ENCODE data around the gene SSH2. TPM values are rescaled to one million over a fixed set of nuclear protein-coding genes. Genes with fewer than 3 reads are reported as not detected.

SSH2 gene
- total and polyA plus RNA-seq, 9 of the 15 experiments (the other 6 are each of a cell fraction or from before 2014, with no cell fraction given), result 3.9 to 16.1 (median 10.2) TPM

DNA sequence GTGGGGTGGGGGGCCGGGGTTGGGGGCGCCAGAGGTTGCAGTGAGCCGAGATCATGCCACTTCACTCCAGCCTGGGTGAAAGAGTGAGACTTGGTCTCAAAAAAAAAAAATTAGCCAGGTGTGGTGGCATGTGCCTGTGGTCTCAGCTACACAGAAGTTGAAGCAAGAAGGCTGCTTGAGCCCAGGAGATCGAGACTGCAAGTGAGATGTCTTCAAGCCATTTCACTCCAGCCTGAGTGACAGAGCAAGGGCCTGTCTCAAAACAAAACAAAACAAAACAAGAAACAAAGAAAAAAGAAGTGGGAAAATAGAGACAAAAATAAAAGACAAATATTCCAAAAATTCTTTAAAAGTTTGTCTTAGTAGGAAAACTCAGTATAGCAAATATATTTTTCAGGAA, 172.2 kb downstream of the SSH2 start (continued):
- TF ChIP-seq, protein P1, sequence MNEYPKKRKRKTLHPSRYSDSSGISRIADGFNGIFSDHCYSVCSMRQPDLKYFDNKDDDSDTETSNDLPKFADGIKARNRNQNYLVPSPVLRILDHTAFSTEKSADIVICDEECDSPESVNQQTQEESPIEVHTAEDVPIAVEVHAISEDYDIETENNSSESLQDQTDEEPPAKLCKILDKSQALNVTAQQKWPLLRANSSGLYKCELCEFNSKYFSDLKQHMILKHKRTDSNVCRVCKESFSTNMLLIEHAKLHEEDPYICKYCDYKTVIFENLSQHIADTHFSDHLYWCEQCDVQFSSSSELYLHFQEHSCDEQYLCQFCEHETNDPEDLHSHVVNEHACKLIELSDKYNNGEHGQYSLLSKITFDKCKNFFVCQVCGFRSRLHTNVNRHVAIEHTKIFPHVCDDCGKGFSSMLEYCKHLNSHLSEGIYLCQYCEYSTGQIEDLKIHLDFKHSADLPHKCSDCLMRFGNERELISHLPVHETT (CRISPR knock-in tag; conservative IDR thresholded peaks at IDR 0.05 in 1 of 2, IDR thresholded peaks at IDR 0.05 in 1 of 2), result no peak

DNA sequence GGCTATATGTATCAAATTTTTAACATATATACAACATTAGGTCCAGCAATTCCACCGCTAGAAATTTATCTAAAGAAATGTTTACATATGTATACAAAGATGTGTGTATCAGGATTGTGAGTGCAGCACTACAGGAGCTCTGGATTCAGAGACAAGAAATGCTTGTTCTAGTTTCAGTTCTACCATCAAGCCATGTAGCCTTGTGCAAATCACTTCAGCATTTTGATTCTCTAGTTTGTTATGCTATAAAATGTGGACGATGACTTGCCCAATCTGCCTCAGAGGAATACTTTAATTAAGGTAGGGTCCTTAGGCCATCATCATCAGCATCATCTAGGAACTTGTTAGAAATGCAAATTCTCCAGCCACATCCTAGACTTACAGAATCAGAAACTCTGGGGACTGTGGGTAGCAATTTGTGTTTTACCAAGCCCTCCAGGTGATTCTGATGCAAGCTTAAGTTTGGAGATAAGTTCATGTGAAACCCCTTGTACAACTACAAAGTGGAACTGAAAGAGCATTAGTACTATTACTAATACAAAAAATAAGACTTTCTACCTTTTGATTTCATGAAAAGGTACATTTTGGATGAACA, 176.1 kb downstream of the SSH2 start:
- Histone ChIP-seq H3K9me1 (ENCODE audit: control insufficient read depth, insufficient read depth, low read length) (no peaks in the 10 kb centered on the region), H4K20me1 (replicated peaks; ENCODE audit: control insufficient read depth, insufficient read depth, low read length) (no peaks in the 10 kb centered on the region), H3K36me3 (ENCODE audit: control insufficient read depth, insufficient read depth, low read length) (no peaks in the 10 kb centered on the region), H3K4me1 (replicated peaks in 1 of 2; ENCODE audit: control insufficient read depth in 2 of 2, insufficient read depth in 2 of 2, low read length in 2 of 2) (no peaks in the 10 kb centered on the region), H3K27ac (ENCODE audit: extremely low read depth, low read depth, low read length) (no peak overlapping the region), H3K9ac (ENCODE audit: insufficient read depth in 1 of 2, low read depth in 2 of 2, low read length in 2 of 2) (no peak overlapping the region), H2AFZ (ENCODE audit: low read depth, low read length) (no peak overlapping the region), H3K4me3 (no peak overlapping the region), H3K4me2 (ENCODE audit: insufficient read depth, low read length) (no peak overlapping the region), H3K9me3 (replicated peaks; ENCODE audit: control insufficient read depth, insufficient read depth, low read depth, low read length) (no peaks in the 10 kb centered on the region), H3K79me2 (ENCODE audit: control insufficient read depth, insufficient read depth, low read length) (no peaks in the 10 kb centered on the region), H3K27me3 (ENCODE audit: control insufficient read depth in 2 of 2, insufficient read depth in 2 of 2, low read length in 2 of 2) (no peaks in the 10 kb centered on the region)
- 40% methylated on average over 2 of the region's 2 CpGs for WGBS (ENCODE audit: insufficient coverage, low coverage, missing lambda C conversion rate)
- FAIRE-seq (no peak), DNase-seq (ENCODE audit: extremely low read depth in 1 of 4, low spot score in 3 of 4) (no peak), ATAC-seq (no peak)
- BruUV-seq (replicated peaks), result no TSS peak
- ChIA-PET POLR2A (interaction anchor here (0.6 to 0.9 kb wide), 2 partner anchors 8 to 14 kb away, joined by 3 to 4 read pairs; no protein-coding TSS in a partner anchor), CTCF (ENCODE audit: low intra/inter-chr PET ratio) (no interaction called here)
- intact Hi-C loops (cut with micrococcal nuclease) (no loop called here), in situ Hi-C loops (cut with MboI) (no loop called here)
- TF ChIP-seq ARNT (IDR thresholded peaks at IDR 0.05) (no peak), RUNX1 (IDR thresholded peaks at IDR 0.05; ENCODE audit: low read depth) (no peak), HNRNPLL (IDR thresholded peaks at IDR 0.05; ENCODE audit: low read depth, low read length, poor library complexity, severe bottlenecking) (no peak)
